ENCODE results near the gene KIAA0232. TPM values are rescaled to one million over a fixed set of nuclear protein-coding genes. Genes with fewer than 3 reads are reported as not detected.
"Not testable (repeated sequence)": the region's sequence is repeated elsewhere in the genome, so short reads cannot be mapped to it uniquely, and the experiment has no call there.

KIAA0232 gene
- total RNA-seq, 1 donor, result 28.4 TPM

- no peaks in the 10 kb centered on the region for H3K9me3 ChIP-seq (ENCODE audit: low read depth, low read length)
Measured at GRCh38 chr4:6829086-6829485, 46.6 kb downstream of the KIAA0232 start.

GRCh38 chr4:6834867-6835266, 52.3 kb downstream of the KIAA0232 start:
- no peaks in the 10 kb centered on the region for H3K9me3 ChIP-seq (ENCODE audit: low read depth, low read length)

More at GRCh38 chr4:6829086-6829485, 46.6 kb downstream of the KIAA0232 start:
- no peaks in the 10 kb centered on the region for H3K27me3 ChIP-seq (ENCODE audit: insufficient read depth, low read length)
- H3K4me1 ChIP-seq (ENCODE audit: insufficient read depth, low read length), result peaks cover 4% of the 10 kb centered on the region
- H3K4me3 ChIP-seq (ENCODE audit: low read length), result no peak overlapping the region

GRCh38 chr4:6835616-6836015, 53.1 kb downstream of the KIAA0232 start:
- H3K4me3 ChIP-seq (ENCODE audit: low read length); H3K27me3 ChIP-seq (ENCODE audit: insufficient read depth, low read length); H3K9me3 ChIP-seq (ENCODE audit: low read depth, low read length); H3K4me1 ChIP-seq (ENCODE audit: insufficient read depth, low read length): not testable (repeated sequence)

More at GRCh38 chr4:6834867-6835266, 52.3 kb downstream of the KIAA0232 start:
- no peaks in the 10 kb centered on the region for H3K4me1 ChIP-seq (ENCODE audit: insufficient read depth, low read length)
- H3K27me3 ChIP-seq (ENCODE audit: insufficient read depth, low read length), result no peaks in the 10 kb centered on the region
- H3K4me3 ChIP-seq (ENCODE audit: low read length), result no peak overlapping the region

- not testable (repeated sequence) for H3K4me1 ChIP-seq (ENCODE audit: insufficient read depth, low read length); H3K9me3 ChIP-seq (ENCODE audit: low read depth, low read length); H3K27me3 ChIP-seq (ENCODE audit: insufficient read depth, low read length); H3K4me3 ChIP-seq (ENCODE audit: low read length)
Measured at GRCh38 chr4:6837106-6837505, 54.6 kb downstream of the KIAA0232 start.

GRCh38 chr4:6839579-6839978, 57.1 kb downstream of the KIAA0232 start:
- no peak overlapping the region for H3K4me3 ChIP-seq (ENCODE audit: low read length)
- H3K4me1 ChIP-seq (ENCODE audit: insufficient read depth, low read length), result no peaks in the 10 kb centered on the region
- H3K9me3 ChIP-seq (ENCODE audit: low read depth, low read length), result no peaks in the 10 kb centered on the region
- H3K27me3 ChIP-seq (ENCODE audit: insufficient read depth, low read length), result no peaks in the 10 kb centered on the region

GRCh38 chr4:6840062-6840976, 57.8 kb downstream of the KIAA0232 start:
- Histone ChIP-seq H3K4me3 (ENCODE audit: low read length) (no peak overlapping the region), H3K27me3 (ENCODE audit: insufficient read depth, low read length) (no peaks in the 10 kb centered on the region), H3K4me1 (ENCODE audit: insufficient read depth, low read length) (no peaks in the 10 kb centered on the region), H3K9me3 (ENCODE audit: low read depth, low read length) (no peaks in the 10 kb centered on the region)

GRCh38 chr4:6845027-6845426, 62.5 kb downstream of the KIAA0232 start:
- H3K27me3 ChIP-seq (ENCODE audit: insufficient read depth, low read length), result no peaks in the 10 kb centered on the region
- H3K4me1 ChIP-seq (ENCODE audit: insufficient read depth, low read length), result no peaks in the 10 kb centered on the region
- no peak overlapping the region for H3K4me3 ChIP-seq (ENCODE audit: low read length)
- no peaks in the 10 kb centered on the region for H3K9me3 ChIP-seq (ENCODE audit: low read depth, low read length)

GRCh38 chr4:6845574-6845973, 63.0 kb downstream of the KIAA0232 start:
- Histone ChIP-seq H3K27me3 (ENCODE audit: insufficient read depth, low read length) (no peaks in the 10 kb centered on the region), H3K9me3 (ENCODE audit: low read depth, low read length) (no peaks in the 10 kb centered on the region), H3K4me3 (ENCODE audit: low read length) (no peak overlapping the region), H3K4me1 (ENCODE audit: insufficient read depth, low read length) (no peaks in the 10 kb centered on the region)

GRCh38 chr4:6847178-6847577, 64.7 kb downstream of the KIAA0232 start:
- no peak overlapping the region for H3K4me3 ChIP-seq (ENCODE audit: low read length)
- no peaks in the 10 kb centered on the region for H3K4me1 ChIP-seq (ENCODE audit: insufficient read depth, low read length)
- no peaks in the 10 kb centered on the region for H3K9me3 ChIP-seq (ENCODE audit: low read depth, low read length)
- H3K27me3 ChIP-seq (ENCODE audit: insufficient read depth, low read length), result no peaks in the 10 kb centered on the region

- Histone ChIP-seq H3K4me1 (ENCODE audit: insufficient read depth, low read length) (peaks cover 5% of the 10 kb centered on the region), H3K27me3 (ENCODE audit: insufficient read depth, low read length) (no peaks in the 10 kb centered on the region), H3K9me3 (ENCODE audit: low read depth, low read length) (no peaks in the 10 kb centered on the region), H3K4me3 (ENCODE audit: low read length) (no peak overlapping the region)
Measured at GRCh38 chr4:6848717-6849305, 66.3 kb downstream of the KIAA0232 start.

GRCh38 chr4:6849691-6850090, 67.2 kb downstream of the KIAA0232 start:
- Histone ChIP-seq H3K27me3 (ENCODE audit: insufficient read depth, low read length) (no peaks in the 10 kb centered on the region), H3K4me3 (ENCODE audit: low read length) (no peak overlapping the region), H3K9me3 (ENCODE audit: low read depth, low read length) (no peaks in the 10 kb centered on the region)

GRCh38 chr4:6851431-6851830, 68.9 kb downstream of the KIAA0232 start:
- no peaks in the 10 kb centered on the region for H3K27me3 ChIP-seq (ENCODE audit: insufficient read depth, low read length)
- no peaks in the 10 kb centered on the region for H3K9me3 ChIP-seq (ENCODE audit: low read depth, low read length)
- peaks cover 19% of the 10 kb centered on the region for H3K4me1 ChIP-seq (ENCODE audit: insufficient read depth, low read length)
- H3K4me3 ChIP-seq (ENCODE audit: low read length), result no peak overlapping the region

More at GRCh38 chr4:6849691-6850090, 67.2 kb downstream of the KIAA0232 start:
- peaks cover 13% of the 10 kb centered on the region for H3K4me1 ChIP-seq (ENCODE audit: insufficient read depth, low read length)

GRCh38 chr4:6851962-6852361, 69.4 kb downstream of the KIAA0232 start:
- Histone ChIP-seq H3K4me3 (ENCODE audit: low read length) (no peak overlapping the region), H3K4me1 (ENCODE audit: insufficient read depth, low read length) (peaks cover 19% of the 10 kb centered on the region), H3K9me3 (ENCODE audit: low read depth, low read length) (no peaks in the 10 kb centered on the region), H3K27me3 (ENCODE audit: insufficient read depth, low read length) (no peaks in the 10 kb centered on the region)

- H3K9me3 ChIP-seq (ENCODE audit: low read depth, low read length), result no peaks in the 10 kb centered on the region
- no peaks in the 10 kb centered on the region for H3K27me3 ChIP-seq (ENCODE audit: insufficient read depth, low read length)
- peaks cover 19% of the 10 kb centered on the region for H3K4me1 ChIP-seq (ENCODE audit: insufficient read depth, low read length)
- no peak overlapping the region for H3K4me3 ChIP-seq (ENCODE audit: low read length)
Measured at GRCh38 chr4:6852582-6852981, 70.1 kb downstream of the KIAA0232 start.

- Histone ChIP-seq H3K9me3 (ENCODE audit: low read depth, low read length) (no peaks in the 10 kb centered on the region), H3K4me1 (ENCODE audit: insufficient read depth, low read length) (peaks cover 19% of the 10 kb centered on the region), H3K4me3 (ENCODE audit: low read length) (no peak overlapping the region), H3K27me3 (ENCODE audit: insufficient read depth, low read length) (no peaks in the 10 kb centered on the region)
Measured at GRCh38 chr4:6854098-6854744, 71.7 kb downstream of the KIAA0232 start.

Data from mononuclear cell (primary cell).